HG03575 (cell line): Measurements from ENCODE around the gene PTOV1.
"Not testable (repeated sequence)": the region's sequence is repeated elsewhere in the genome, so short reads cannot be mapped to it uniquely, and the experiment has no call there.

Source experiments
- ATAC-seq: cut with Tn5 transposase; IDR thresholded peaks from one replicate; pipeline ENCODE4 v1.9.1; 2021; ENCODE audit not compliant: unreplicated experiment, insufficient number of reproducible peaks, low FRiP score; ENCODE audit errors: extremely low read depth

Gene PTOV1

DNA sequence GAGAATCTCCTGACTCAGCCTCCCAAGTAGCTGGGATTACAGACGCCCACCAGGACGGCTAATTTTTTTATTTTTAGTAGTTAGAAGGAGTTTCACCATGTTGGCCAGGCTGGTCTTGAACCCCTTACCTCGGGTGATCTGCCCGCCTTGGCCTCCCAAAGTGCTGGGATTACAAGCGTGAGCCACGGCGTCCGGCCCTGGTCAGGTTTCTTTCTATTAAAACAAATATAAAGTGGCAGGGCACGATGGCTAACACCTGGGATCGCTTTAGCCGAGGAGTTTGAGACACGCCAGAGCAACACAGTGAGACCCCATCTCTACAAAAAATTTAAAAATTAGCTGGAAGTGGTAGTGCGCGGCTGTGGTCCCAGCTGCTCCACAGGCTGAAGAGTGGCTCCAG lies 34.4 kb upstream of the PTOV1 start:
- no peak for ATAC-seq

- no peak for ATAC-seq
Measured at GRCh38 chr19:49817964-49818648, 32.9 kb upstream of the PTOV1 start, which contains the start of gene MED25. MED25 (plus strand) TSS chr19:49818289; CDS start chr19:49818342, 53 bp downstream.

DNA sequence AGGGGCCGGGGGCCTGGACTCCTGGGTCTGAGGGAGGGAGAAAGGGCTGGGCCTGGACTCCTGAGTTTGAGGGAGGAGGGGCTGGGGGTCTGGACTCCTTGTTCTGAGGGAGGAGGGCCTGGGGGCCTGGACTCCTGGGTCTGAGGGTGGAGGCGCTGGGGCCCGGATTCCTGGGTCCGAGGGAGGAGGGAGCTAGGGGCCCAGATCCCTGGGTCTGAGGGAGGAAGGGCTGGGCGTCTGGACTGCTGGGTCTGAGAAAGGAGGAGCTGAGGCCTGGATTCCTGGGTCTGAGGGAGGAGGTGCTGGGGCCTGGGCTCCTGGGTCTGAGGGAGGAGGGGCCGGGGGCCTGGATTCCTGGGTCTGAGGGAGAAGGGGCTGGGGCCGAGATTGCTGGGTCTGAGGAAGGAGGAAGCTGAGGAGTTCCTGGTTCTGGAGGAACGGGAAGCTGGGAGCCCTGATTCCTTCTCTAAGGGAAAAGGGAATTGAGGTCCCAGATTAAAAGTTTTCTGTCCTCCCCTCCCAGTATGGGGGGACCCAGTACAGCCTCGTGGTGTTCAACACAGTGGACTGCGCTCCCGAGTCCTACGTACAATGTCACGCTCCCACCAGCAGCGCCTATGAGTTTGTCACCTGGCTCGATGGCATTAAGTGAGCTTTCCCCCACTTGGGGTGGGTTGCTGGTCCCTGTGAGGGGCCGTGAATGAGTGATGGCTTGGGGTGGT lies 32.1 kb upstream of the PTOV1 start:
- ATAC-seq: no peak

DNA sequence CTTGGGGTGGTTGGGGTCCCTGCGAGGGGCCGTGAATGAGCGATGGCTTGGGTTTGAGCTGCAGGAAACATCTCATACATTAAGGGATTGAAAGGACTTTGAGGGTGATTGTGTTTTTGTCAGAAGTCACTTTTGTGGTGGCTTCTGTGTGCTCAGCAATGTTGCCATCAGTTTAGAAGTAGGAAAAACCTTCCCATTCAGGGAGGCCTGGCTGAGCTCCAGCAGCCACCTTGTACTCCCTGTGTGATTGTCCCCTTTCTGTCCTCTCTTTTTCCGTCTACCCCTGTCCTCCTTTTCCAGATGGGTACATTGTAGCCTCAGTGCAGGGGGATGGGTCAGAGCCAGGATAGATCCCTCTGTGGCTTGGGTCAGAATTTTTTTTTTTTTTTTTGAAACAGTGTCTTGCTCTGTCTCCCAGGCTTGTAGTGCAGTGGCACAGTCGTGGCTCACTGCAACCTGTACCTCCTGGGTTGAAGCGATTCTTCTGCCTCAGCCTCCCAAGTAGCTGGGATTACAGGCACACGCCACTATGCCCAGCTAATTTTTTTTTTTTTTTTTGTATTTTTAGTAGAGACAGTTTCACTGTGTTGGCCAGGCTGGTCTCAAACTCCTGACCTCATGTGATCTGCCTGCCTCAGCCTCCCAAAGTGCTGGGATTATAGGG lies 31.4 kb upstream of the PTOV1 start:
- not testable (repeated sequence) for ATAC-seq

DNA sequence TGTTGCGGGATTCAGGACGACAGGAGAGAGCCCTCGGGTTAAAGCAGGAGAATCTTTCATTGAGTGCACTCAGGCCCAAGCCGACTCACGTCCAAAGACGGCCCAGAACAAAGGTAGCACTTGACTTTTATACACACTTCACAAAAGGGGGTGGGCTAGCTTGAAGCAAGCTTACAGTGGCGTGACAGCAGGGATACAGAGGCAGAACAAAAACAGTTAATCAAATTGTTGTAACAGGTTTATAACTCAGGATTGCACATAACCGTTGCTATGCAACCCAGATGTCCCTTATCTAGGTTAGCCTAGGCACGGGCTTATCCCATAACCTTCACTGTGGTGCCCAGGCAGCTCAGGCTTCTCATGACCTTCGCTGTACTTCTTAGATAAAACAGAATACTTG lies 30.8 kb upstream of the PTOV1 start:
- ATAC-seq: no peak

GRCh38 chr19:49823472-49823871 lies 27.5 kb upstream of the PTOV1 start:
- no peak for ATAC-seq

DNA sequence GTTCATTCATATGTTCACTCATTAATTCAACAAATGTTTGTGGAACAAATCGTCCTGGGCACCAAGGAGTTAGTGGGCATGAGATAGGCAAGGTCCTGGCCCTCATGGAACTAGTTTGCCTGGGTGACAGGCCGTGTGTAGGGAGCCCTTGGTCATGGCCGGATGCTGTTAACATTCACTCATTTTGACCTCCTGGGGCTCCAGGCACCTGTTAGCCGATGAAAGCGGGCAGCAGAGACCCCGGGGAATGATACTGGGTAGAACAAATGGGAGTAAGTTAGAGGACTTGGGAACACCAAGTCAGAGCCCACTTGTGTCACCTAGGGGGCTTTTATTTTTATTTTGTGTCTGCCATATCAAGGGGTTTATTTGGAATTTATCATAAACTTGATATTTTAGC lies 26.3 kb upstream of the PTOV1 start:
- ATAC-seq: no peak

DNA sequence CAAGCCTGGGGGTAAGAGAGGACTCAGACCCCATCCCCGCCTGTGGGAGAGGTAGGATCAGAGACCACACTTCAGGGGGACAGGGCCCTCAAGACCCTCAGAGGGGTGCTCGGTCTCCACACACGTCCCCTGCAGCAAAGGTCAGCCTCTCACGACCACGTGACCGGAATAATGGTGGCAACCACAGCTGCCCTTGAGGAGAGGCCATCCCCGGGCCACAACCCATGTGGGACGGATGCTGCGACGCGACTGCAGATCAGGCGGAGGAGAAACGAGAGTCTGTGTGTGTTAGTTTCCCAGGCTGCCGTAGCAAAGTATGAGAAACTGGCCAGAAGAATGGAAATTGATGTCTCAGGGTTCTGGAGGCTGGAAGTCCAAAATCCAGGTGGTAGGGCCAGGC lies 23.9 kb upstream of the PTOV1 start:
- ATAC-seq: no peak

DNA sequence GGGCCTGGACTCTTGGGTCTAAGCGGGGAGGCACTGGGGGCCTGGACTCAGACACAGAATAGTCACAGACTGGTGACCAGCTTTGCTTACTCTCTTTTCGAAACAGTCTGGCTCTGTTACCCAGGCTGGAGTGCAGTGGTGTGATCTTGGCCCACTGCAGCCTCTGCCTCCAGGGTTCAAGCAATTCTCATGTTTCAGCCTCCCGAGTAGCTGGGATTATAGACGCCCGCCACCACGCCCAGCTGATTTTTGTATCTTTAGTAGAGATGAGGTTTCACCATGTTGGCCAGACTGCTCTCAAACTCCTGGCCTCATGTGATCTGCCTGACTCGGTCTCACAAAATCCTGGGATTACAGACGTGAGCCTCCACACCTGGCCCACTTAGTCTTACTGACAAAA lies 21.8 kb upstream of the PTOV1 start:
- ATAC-seq: no peak

- no peak for ATAC-seq
Measured at GRCh38 chr19:49829721-49830120, 21.2 kb upstream of the PTOV1 start.

- ATAC-seq: no peak
Measured at GRCh38 chr19:49830766-49831165, 20.2 kb upstream of the PTOV1 start.

- no peak for ATAC-seq
Measured at GRCh38 chr19:49831592-49831991, 19.4 kb upstream of the PTOV1 start.

- ATAC-seq: no peak
Measured at GRCh38 chr19:49832556-49832955, 18.4 kb upstream of the PTOV1 start.

GRCh38 chr19:49833599-49833998 lies 17.4 kb upstream of the PTOV1 start:
- ATAC-seq: no peak

- no peak for ATAC-seq
Measured at GRCh38 chr19:49835562-49835961, 15.4 kb upstream of the PTOV1 start.

- no peak for ATAC-seq
Measured at GRCh38 chr19:49836176-49837008, 14.6 kb upstream of the PTOV1 start.

DNA sequence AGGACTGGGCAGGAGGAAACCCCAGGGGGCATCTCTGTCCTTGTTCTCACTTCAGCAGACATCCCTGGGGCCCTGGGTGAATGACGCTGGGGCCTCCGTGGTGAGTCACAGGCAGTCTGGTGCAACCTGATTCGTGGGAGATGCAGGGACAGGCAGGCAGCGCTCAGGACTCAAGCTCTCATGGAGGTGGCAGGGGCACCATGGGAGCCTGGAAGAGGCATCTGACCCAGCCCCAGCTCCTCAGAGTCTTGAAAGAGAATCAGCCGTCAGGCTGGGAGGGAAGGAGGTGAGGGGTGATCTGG lies 14.0 kb upstream of the PTOV1 start:
- no peak for ATAC-seq

DNA sequence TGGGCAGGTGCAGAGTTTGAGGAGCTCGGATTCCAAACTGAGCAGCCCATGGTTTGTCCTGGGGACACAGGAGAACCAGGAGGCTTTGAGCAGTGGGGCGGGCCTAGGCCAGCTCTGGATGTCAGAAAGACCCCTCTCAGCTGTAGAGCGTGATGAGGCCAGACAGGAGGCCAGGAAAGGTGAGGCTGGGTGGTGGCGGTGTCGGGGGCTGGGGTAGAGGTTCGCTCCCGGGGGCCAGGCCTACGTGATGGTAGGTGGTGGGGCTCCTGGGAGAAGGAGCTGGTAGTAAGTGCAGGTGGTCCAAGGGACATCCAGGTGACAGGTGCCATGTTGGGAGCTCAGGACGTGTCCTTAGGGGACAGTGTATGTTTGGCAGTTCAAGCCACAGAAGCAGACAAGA lies 13.5 kb upstream of the PTOV1 start:
- ATAC-seq: no peak

- ATAC-seq: no peak
Measured at GRCh38 chr19:49838885-49839588, 11.9 kb upstream of the PTOV1 start.
